Common myeloid progenitor, CD34-positive (primary cell): Measurements from ENCODE around the gene UPF2.
"Not testable (repeated sequence)": the region's sequence is repeated elsewhere in the genome, so short reads cannot be mapped to it uniquely, and the experiment has no call there.

Source experiments
- CTCF ChIA-PET: fragments of 350-600 bp; sonication (Branson Sonifier 250); formaldehyde crosslinking; loops from one replicate; lab custom pipeline; 2021; ENCODE audit warnings: antibody characterized with exemption; lab: Charles Lee
- POLR2A ChIA-PET: fragments of 350-600 bp; sonication (Branson Sonifier 250); formaldehyde crosslinking; loops from one replicate; lab custom pipeline; 2021; ENCODE audit warnings: antibody characterized with exemption; lab: Charles Lee
- DNase-seq, 3 donors: peaks; one replicate each; pipeline versions ENCODE4 v3.0.0 to v3.0.0-alpha.2; 2013
- H3K27ac ChIP-seq, 2 experiments: 1 replicate in 1 of 2; 2 replicates in 1 of 2; pipeline ENCODE4 v1.7.0; 2013; ENCODE audit warnings: inconsistent platforms in 2 of 2, low read length in 2 of 2, mild to moderate bottlenecking in 2 of 2, low read depth in 1 of 2, moderate library complexity in 1 of 2; ENCODE audit not compliant: severe bottlenecking in 2 of 2, insufficient read depth in 1 of 2, poor library complexity in 1 of 2
- H3K27me3 ChIP-seq, 5 experiments: replicated peaks in 2 of 5; 1 replicate in 3 of 5; 2 replicates in 2 of 5; pipeline versions ENCODE4 v1.6.1 to v1.7.0; 2013; ENCODE audit warnings: low read length in 4 of 5, mild to moderate bottlenecking in 2 of 5, moderate library complexity in 2 of 5, inconsistent platforms in 1 of 5; ENCODE audit not compliant: insufficient read depth in 5 of 5, control insufficient read depth in 4 of 5
- H3K36me3 ChIP-seq, 4 experiments: 1 replicate in 2 of 4; 2 replicates in 2 of 4; pipeline versions ENCODE4 v1.6.1 to v1.7.0; 2013; ENCODE audit warnings: low read length in 3 of 4, control low read depth in 1 of 4, mild to moderate bottlenecking in 1 of 4; ENCODE audit not compliant: control insufficient read depth in 4 of 4, insufficient read depth in 4 of 4
- H3K4me1 ChIP-seq, 4 experiments: 1 replicate in 3 of 4; 2 replicates in 1 of 4; pipeline versions ENCODE4 v1.6.1 to v1.7.1; 2013; ENCODE audit warnings: low read length in 3 of 4, mild to moderate bottlenecking in 3 of 4, control low read depth in 1 of 4, inconsistent platforms in 1 of 4, moderate library complexity in 1 of 4; ENCODE audit not compliant: control insufficient read depth in 4 of 4, insufficient read depth in 4 of 4; ENCODE audit errors: control extremely low read depth in 1 of 4
- H3K4me3 ChIP-seq, 7 experiments: 1 replicate in 4 of 7; 2 replicates in 3 of 7; pipeline versions ENCODE4 v1.5.1 to v1.7.0; 2013; ENCODE audit warnings: mild to moderate bottlenecking in 7 of 7, low read length in 6 of 7, moderate library complexity in 6 of 7, inconsistent platforms in 2 of 7, low read depth in 2 of 7, control low read depth in 1 of 7; ENCODE audit not compliant: insufficient read depth in 4 of 7, control insufficient read depth in 1 of 7; ENCODE audit errors: extremely low read depth in 1 of 7
- H3K9me3 ChIP-seq, 5 experiments: 1 replicate in 4 of 5; 2 replicates in 1 of 5; pipeline versions ENCODE4 v1.6.1 to v1.7.1; 2013; ENCODE audit warnings: low read length in 4 of 5, mild to moderate bottlenecking in 2 of 5, inconsistent platforms in 1 of 5, low read depth in 1 of 5, moderate library complexity in 1 of 5; ENCODE audit not compliant: control insufficient read depth in 4 of 5, insufficient read depth in 2 of 5; ENCODE audit errors: control extremely low read depth in 1 of 5
- WGBS: methylation state at CpG from one replicate; pipeline ENCODE4 v1.1.5; 2013; ENCODE audit not compliant: insufficient coverage; 5-methylcytosine and 5-hydroxymethylcytosine counted together

Gene UPF2

DNA sequence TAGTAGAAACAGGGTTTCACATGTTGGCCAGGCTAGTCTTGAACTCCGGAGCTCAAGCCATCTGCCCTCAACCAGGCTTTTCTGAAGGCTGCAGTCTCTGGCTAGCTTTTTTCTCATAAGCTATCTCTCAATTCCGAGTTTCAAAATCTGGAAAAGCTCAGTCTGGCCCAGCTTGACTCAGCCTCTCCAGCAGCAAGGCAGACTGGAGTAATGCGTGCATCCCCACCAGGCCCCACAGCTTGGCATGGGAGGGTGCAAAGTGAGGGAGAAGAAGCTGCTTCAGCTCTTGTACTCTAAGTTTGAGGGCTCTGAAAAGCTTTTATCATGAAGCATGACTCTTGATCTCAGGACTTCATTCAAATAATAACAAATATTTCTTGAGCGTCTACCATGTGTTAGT lies 30.9 kb upstream of the UPF2 start:
- Histone ChIP-seq H3K27me3 (no peaks in the 10 kb centered on the region), H3K9me3 (no peaks in the 10 kb centered on the region), H3K36me3 (peaks cover 0 to 6% (median 2%) of the 10 kb centered on the region in 4 experiments), H3K4me1 (peaks cover 7 to 19% (median 16%) of the 10 kb centered on the region in 4 experiments), H3K27ac (no peak overlapping the region), H3K4me3 (no peak overlapping the region)
- ChIA-PET POLR2A (no interaction called here), CTCF (interaction anchor here (0.9 to 1.4 kb wide), 2 partner anchors 13 to 17 kb away, joined by 3 to 4 read pairs; no protein-coding TSS in a partner anchor)
- no peak for DNase-seq
- 97% methylated on average over 3 of the region's 4 CpGs for WGBS

DNA sequence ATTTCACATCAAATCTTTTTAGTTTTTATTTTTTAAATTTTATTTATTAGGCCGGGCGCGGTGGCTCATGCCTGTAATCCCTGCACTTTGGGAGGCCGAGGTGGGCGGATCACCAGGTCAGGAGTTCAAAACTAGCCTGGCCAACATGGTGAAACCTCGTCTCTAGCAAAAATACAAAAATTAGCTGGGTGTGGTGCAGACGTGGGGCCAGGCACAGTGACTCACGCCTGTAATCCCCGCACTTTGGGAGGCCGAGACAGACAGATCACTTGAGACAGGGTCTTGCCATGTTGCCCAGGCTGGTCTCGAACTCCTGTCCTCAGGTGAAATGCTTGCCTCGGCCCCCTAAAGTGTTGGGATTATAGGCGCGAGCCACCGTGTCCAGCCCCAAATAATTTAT lies 28.8 kb upstream of the UPF2 start:
- H3K36me3 ChIP-seq, CTCF ChIA-PET, H3K9me3 ChIP-seq, H3K27ac ChIP-seq, POLR2A ChIA-PET, H3K4me3 ChIP-seq, DNase-seq, H3K27me3 ChIP-seq: not testable (repeated sequence)
- peaks cover 7 to 12% (median 10%) of the 10 kb centered on the region in 4 experiments for H3K4me1 ChIP-seq
- WGBS: 98% methylated on average over 10 of the region's 15 CpGs

DNA sequence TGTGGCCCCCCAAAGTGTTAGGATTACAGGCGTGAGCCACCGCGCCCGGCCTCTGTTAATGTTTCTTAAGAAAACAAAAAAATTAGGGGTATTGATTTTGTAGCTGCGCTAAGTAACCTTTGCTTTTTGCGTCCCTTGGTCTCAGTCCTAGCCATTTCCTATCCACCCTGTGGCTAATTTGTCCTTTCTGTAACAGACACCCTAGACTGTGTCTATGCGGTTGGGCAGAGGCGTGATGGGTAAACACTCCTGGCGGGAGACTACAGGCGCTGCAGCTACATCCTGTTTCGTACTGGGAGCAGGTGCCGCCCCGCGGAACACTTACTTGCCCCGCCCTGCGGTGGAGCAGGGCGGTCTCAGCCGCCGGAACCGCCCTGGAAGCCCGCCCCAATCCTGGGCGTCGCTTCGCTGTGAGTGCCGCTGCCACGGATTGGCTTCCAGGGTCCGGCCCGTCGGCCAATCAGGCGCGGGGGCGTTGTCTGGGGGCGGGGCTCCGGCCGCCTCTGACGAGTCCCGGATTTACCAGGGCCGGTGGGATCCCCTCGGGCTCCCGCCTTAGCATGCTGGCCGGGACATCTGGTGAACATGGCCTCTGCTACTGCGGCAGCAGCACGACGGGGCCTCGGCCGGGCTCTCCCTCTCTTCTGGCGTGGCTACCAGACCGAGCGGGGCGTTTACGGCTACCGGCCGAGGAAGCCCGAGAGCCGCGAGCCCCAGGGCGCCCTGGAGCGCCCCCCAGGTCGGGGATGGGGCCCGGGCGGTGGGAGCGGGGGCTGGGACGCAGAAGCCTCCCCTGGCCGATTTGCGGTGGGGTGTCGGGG lies 26.1 kb upstream of the UPF2 start, which contains the start of gene DHTKD1:
TSS of gene DHTKD1 (plus strand) at position 506 of the 821 bp plus-strand sequence. CDS start at position 586, 80 bp downstream.
- peak; percentile 98 for DNase-seq
- peak within 1 kb of the TSS; percentile 25 to 77 for H3K27ac ChIP-seq
- CTCF ChIA-PET: no interaction called here
- H3K27me3 ChIP-seq: no peaks in the 10 kb centered on the region
- peak within 1 kb of the TSS; percentile 76 to 99 (median 86) for H3K4me3 ChIP-seq
- no peaks in the 10 kb centered on the region for H3K9me3 ChIP-seq
- WGBS: 2% methylated on average over 46 of the region's 66 CpGs
- peaks cover 7 to 12% (median 10%) of the 10 kb centered on the region in 4 experiments for H3K4me1 ChIP-seq
- peaks cover 0 to 3% (median 0%) of the 10 kb centered on the region in 4 experiments for H3K36me3 ChIP-seq
- POLR2A ChIA-PET: no interaction called here

DNA sequence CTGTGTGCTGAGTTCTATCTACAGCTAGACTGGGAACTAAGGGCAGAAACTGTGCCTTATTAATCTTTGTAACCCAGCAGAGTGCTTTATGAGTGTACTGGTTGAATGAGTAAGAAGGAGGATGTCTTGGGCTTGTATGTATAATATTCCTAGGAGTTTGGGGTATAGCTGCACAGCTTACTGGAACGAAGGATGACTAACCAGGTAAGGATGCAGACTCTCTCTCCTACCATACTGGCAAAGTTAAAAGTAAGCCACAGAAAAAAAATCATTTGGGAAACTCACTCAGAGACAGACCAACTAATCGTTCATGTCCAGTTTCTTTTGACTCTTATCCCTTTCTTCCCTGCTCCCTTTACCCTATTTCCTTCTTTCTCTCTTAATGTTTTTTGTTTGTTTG lies 24.7 kb upstream of the UPF2 start:
- WGBS: 100% methylated on average over 2 of the region's 2 CpGs
- Histone ChIP-seq H3K27ac (no peak overlapping the region), H3K4me1 (peaks cover 7 to 23% (median 13%) of the 10 kb centered on the region in 4 experiments), H3K27me3 (no peaks in the 10 kb centered on the region), H3K9me3 (no peaks in the 10 kb centered on the region), H3K4me3 (no peak overlapping the region), H3K36me3 (no peaks in the 10 kb centered on the region)
- CTCF ChIA-PET: interaction anchor here (0.6 to 1.7 kb wide), 4 partner anchors 12 to 1263 kb away, joined by 3 to 6 read pairs (median 4); no protein-coding TSS in a partner anchor
- no peak for DNase-seq
- POLR2A ChIA-PET: interaction anchor here (0.6 kb wide), 1 partner anchor 113 kb away, joined by 4 read pairs; no protein-coding TSS in a partner anchor

DNA sequence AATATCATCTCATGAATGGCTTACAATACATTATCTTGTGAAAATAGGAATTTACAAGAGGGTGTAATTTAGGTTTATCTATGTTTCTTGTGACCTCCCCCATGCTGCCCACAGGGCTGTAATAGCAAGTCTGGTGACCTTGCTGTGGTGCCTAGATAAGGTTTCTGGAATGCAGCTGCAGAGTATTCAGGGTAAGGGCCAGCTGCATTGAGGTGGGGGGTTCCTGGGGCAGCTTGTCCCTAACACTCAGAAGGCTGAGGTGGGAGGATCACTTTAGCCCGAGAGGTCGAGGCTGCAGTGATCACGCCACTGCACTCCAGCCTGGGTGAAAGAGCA lies 20.8 kb upstream of the UPF2 start:
- POLR2A ChIA-PET: interaction anchor here (0.5 kb wide), 1 partner anchor 69 kb away, joined by 5 read pairs; no protein-coding TSS in a partner anchor
- no peaks in the 10 kb centered on the region for H3K9me3 ChIP-seq
- no peak overlapping the region for H3K27ac ChIP-seq
- H3K27me3 ChIP-seq: no peaks in the 10 kb centered on the region
- WGBS: no CpG with 5 or more reads among the region's 3 CpGs
- DNase-seq: peak in 2 of 3 donors; percentile 52 to 69
- H3K4me3 ChIP-seq: no peak overlapping the region
- H3K4me1 ChIP-seq: peaks cover 0 to 18% (median 4%) of the 10 kb centered on the region in 4 experiments
- H3K36me3 ChIP-seq: no peaks in the 10 kb centered on the region
- CTCF ChIA-PET: interaction anchor here (1.0 to 1.3 kb wide), 4 partner anchors 10 to 54 kb away, joined by 3 to 6 read pairs (median 4); no protein-coding TSS in a partner anchor

GRCh38 chr10:12062754-12063482 lies 20.3 kb upstream of the UPF2 start:
- Histone ChIP-seq H3K9me3 (no peaks in the 10 kb centered on the region), H3K27me3 (no peaks in the 10 kb centered on the region), H3K4me3 (no peak overlapping the region), H3K36me3 (no peaks in the 10 kb centered on the region), H3K27ac (no peak overlapping the region), H3K4me1 (peaks cover 0 to 15% (median 3%) of the 10 kb centered on the region in 4 experiments)
- POLR2A ChIA-PET: interaction anchor here (0.5 kb wide), 1 partner anchor 69 kb away, joined by 5 read pairs; no protein-coding TSS in a partner anchor
- 98% methylated on average over 9 of the region's 14 CpGs for WGBS
- CTCF ChIA-PET: interaction anchor here (1.3 to 1.6 kb wide), 3 partner anchors 12 to 93 kb away, joined by 3 to 6 read pairs (median 4); no protein-coding TSS in a partner anchor
- no peak for DNase-seq
